Right lobe of liver (tissue), 6 donors: ENCODE data around the gene SLC7A10. TPM values are rescaled to one million over a fixed set of nuclear protein-coding genes. Genes with fewer than 3 reads are reported as not detected.
A peak's percentile ranks its signal among the peaks of the same experiment; 100 is the strongest.

ENCODE experiments used
- ATAC-seq, 4 donors: fragments of 200-7000 bp; cut with Tn5 transposase; one replicate each; pipeline ENCODE4 v1.9.1; 2020; ENCODE audit warnings: mild to moderate bottlenecking in 4 of 4, moderate library complexity in 4 of 4
- DNase-seq, 3 donors: peaks; one replicate each; pipeline ENCODE4 v3.0.0-alpha.2; 2020
- H3K27ac ChIP-seq, 3 donors: fragments of 200-600 bp; one replicate each; pipeline ENCODE4 v1.8.0; 2022
- H3K27me3 ChIP-seq, 2 donors: fragments of 200-600 bp; one replicate each; pipeline ENCODE4 v1.8.0; 2022
- H3K36me3 ChIP-seq, 4 donors: fragments of 200-600 bp; sonication (generic) in 1 of 4; one replicate each; pipeline versions ENCODE4 v1.5.1 to v1.8.0; 2017 to 2022; ENCODE audit warnings: control low read depth in 1 of 4
- H3K4me1 ChIP-seq, 4 donors: fragments of 200-600 bp; sonication (generic) in 1 of 4; one replicate each; pipeline versions ENCODE4 v1.5.1 to v1.8.0; 2017 to 2022; ENCODE audit warnings: control low read depth in 1 of 4
- H3K4me3 ChIP-seq, 3 donors: fragments of 200-600 bp; one replicate each; pipeline ENCODE4 v1.8.0; 2022
- H3K9me3 ChIP-seq, 4 donors: fragments of 200-600 bp; sonication (generic) in 1 of 4; one replicate each; pipeline versions ENCODE4 v1.5.1 to v1.8.0; 2017 to 2022; ENCODE audit warnings: control low read depth in 1 of 4
- CTCF ChIP-seq, 4 donors: fragments of 200-600 bp in 3 of 4; fragments of 450-650 bp in 1 of 4; IDR thresholded peaks; one replicate each; pipeline versions ENCODE4 v1.5.1 to v1.8.0; 2016 to 2022; ENCODE audit warnings: antibody characterized with exemption in 4 of 4, mild to moderate bottlenecking in 2 of 4
- POLR2A ChIP-seq: fragments of 450-650 bp; IDR thresholded peaks from one replicate; pipeline ENCODE4 v1.6.1; 2017; ENCODE audit warnings: antibody characterized with exemption, mild to moderate bottlenecking
- WGBS: methylation state at CpG from one replicate; pipeline ENCODE4 v1.1.6; 2018; ENCODE audit warnings: low coverage, low lambda C conversion rate; ENCODE audit not compliant: insufficient coverage; ENCODE audit errors: missing lambda C conversion rate; 5-methylcytosine and 5-hydroxymethylcytosine counted together
- intact Hi-C, 2 donors: fragments of 100-400 bp; cut with DNase I; formaldehyde crosslinking; loops; one replicate each; pipeline versions ENCODE4 v1.11.2 to v1.14.1; 2022
- total RNA-seq, 6 experiments: library from RNA; depleted of rRNA in 2 of 6; stranded (reverse); fragments of >200 nt in 2 of 6; fragmentation: NEBNext Ultra II Directional in 3 of 6; extraction: Animal tissue kit (Norgen Biotek cat#: 25700) in 3 of 6; gene quantifications; one replicate each; pipeline versions ENCODE4 v1.1.0 to v1.2.4, GENCODE V29; 2016 to 2023
- donor health status: DM: no; HTN: yes; CAD: no.
- donor health status: DM: no; HTN: no; CAD: no.
- donor health status: DM: no; HTN: no; CAD: no.
- donor health status: DM: no; HTN: yes; CAD: no.
- donor health status: DM: no; HTN: yes; CAD: no.

Gene SLC7A10
- total RNA-seq, 6 experiments from 2014 or later = not detected

GRCh38 chr19:33159893-33160292 lies 65.8 kb downstream of the SLC7A10 start:
- Histone ChIP-seq H3K9me3 (no peaks in the 10 kb centered on the region), H3K4me1 (peaks cover 0 to 14% (median 3%) of the 10 kb centered on the region in 4 donors), H3K36me3 (no peaks in the 10 kb centered on the region), H3K27ac (no peak overlapping the region), H3K27me3 (no peaks in the 10 kb centered on the region), H3K4me3 (no peak overlapping the region)
- ATAC-seq (no peak), DNase-seq (no peak)
- 100% methylated on average over 3 of the region's 8 CpGs for WGBS
- TF ChIP-seq POLR2A (no peak), CTCF (IDR thresholded peaks at IDR 0.05) (no peak)
- intact Hi-C loops = no loop called here

GRCh38 chr19:33159149-33159548 lies 66.5 kb downstream of the SLC7A10 start:
- ATAC-seq (peak in 2 of 4 donors; percentile 39 to 45), DNase-seq (no peak)
- 73% methylated on average over 4 of the region's 4 CpGs for WGBS
- Histone ChIP-seq H3K4me1 (peaks cover 0 to 14% (median 3%) of the 10 kb centered on the region in 4 donors), H3K36me3 (no peaks in the 10 kb centered on the region), H3K27me3 (no peaks in the 10 kb centered on the region), H3K4me3 (no peak overlapping the region), H3K27ac (no peak overlapping the region), H3K9me3 (no peaks in the 10 kb centered on the region)
- TF ChIP-seq POLR2A (no peak), CTCF (IDR thresholded peaks at IDR 0.05) (no peak)
- intact Hi-C loops = no loop called here

Other genes starting within 250 kb of the SLC7A10 start
- gene RHPN2, start 161.0 kb downstream of the SLC7A10 start, total RNA-seq = 10 to 100 TPM in 5 of 6 experiments, 1 to 10 TPM in 1; 8.7 to 18.1 (median 16.4) TPM
- gene GPATCH1, start 144.7 kb downstream of the SLC7A10 start, total RNA-seq = 1 to 10 TPM; 2.5 to 3.9 (median 3.1) TPM
- gene WDR88, start 93.7 kb downstream of the SLC7A10 start, total RNA-seq = not detected
- 10 to 100 TPM; 25.2 to 40.7 (median 33.7) TPM for gene LRP3, start 31.5 kb downstream of the SLC7A10 start, total RNA-seq
- gene CEBPA, start 76.7 kb upstream of the SLC7A10 start, total RNA-seq = 100 to 1,000 TPM in 4 of 6 experiments, 10 to 100 TPM in 2; 53.9 to 163 (median 119) TPM
- 10 to 100 TPM; 15.0 to 32.3 (median 27.1) TPM for gene CEBPG, start 147.9 kb upstream of the SLC7A10 start, total RNA-seq